Limb (tissue), 2 donors: ENCODE data around the gene C14orf93.

ENCODE experiments used
- DNase-seq, 2 donors: peaks; one replicate each; pipeline ENCODE4 v3.0.0-alpha.2; 2016; ENCODE audit errors: extremely low spot score in 2 of 2

The C14orf93 gene

DNA sequence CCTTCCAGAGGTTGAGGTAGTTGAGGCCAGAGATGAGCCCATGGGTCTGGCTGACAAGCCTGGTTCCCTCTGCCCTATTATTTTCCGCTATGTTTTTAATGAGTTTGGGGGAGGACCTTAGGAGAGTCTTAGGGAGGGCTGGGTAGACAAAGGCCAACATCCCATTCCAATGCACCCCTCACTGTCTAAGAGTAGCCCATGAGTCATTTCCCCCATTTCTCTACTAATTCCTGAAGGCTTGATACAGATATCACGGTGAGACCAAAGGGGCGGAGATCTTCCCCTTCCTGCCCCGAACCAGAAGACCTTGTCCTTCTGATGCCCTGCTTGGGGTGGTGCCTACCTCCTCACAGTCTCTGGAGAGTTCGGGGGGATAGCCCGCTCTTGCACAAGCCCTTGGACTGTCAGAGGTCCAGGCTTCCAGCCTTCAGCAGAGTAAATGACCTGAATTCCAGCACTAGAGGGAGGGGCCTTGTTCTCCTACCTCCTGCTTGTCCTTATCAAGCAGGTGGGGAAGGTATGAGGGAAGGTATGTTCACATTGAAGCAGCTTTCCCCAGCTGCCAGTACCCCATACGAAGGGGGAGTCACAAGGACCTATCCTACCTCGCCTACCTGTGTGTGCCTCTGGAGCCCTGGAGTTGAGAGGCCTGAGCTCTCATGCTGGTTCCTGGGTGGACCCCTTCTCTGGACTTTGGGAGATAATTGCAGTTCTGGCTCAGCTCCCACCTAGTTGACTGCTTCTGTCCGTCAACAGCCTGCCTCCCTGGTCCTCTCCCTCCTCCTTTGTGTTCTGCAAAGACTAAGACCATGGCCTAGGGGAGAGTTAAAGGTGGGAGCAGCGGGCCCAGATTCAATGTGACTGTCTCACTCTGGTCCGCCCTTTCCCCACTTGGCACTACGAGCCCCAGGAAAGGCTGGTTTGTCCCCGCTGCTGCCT, 35.7 kb upstream of the C14orf93 start:
- no peak for DNase-seq

- DNase-seq = no peak
Observed at GRCh38 chr14:23044840-23045239, 34.9 kb upstream of the C14orf93 start.

DNA sequence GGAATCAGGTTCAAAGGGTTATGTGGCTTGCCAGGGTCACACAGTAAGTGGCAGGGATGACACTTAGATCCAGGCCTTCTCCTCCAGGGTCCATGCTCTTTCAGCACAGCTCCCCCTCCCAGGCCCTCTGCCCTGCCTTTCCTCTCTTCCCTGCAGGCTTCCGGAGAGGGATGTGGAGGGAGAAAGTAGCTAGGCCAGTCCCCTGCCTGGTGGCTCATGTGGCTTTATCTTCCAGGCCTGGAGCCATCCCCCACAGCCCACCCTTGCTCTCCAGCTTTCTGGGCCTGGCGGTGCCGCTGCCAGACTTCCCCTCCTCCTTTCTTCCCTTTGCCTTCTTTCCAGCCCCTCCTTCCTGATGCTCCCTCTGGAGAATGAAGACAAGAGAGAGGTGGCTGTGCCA, 33.8 kb upstream of the C14orf93 start:
- DNase-seq = no peak

DNA sequence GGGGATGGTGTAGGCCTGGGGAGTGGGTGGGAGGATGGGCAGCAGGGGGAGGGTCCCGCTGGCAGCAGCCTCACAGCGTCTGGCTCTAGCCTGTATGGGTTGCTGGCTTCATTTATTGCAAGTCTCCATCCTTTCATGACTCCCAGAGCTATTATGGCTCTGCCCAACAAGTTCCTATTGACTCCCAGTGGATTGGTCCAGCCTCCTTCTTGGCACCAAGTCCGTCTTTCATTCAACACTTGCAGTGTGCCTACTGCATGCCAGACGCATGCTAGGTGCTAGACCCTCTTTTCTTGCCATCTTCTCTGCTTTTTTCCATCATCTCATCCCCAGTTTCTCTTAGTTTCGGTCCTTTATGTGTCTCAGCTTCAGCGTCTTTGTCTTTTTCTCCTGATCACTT, 33.2 kb upstream of the C14orf93 start:
- no peak for DNase-seq

DNA sequence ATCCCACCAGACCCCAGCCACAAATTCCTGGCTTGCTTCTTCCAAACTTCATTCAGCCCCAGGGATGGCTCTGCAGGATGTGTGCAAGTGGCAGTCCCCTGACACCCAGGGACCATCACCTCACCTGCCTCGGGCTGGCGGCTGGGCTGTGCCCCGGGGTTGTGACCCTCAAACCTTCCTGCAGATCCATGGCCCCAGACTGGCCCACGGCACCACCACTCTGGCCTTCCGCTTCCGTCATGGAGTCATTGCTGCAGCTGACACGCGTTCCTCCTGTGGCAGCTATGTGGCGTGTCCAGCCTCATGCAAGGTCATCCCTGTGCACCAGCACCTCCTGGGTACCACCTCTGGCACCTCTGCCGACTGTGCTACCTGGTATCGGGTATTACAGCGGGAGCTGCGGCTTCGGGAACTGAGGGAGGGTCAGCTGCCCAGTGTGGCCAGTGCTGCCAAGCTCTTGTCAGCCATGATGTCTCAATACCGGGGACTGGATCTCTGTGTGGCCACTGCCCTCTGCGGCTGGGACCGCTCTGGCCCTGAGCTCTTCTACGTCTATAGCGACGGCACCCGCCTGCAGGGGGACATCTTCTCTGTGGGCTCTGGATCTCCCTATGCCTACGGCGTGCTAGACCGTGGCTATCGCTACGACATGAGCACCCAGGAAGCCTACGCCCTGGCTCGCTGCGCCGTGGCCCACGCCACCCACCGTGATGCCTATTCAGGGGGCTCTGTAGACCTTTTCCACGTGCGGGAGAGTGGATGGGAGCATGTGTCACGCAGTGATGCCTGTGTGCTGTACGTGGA, 32.4 kb upstream of the C14orf93 start, which contains the start of gene PSMB11:
Gene PSMB11 (plus strand): TSS at position 51 of the 804 bp plus-strand sequence. CDS start 14 bp downstream, at position 65.
- DNase-seq = no peak

- no peak for DNase-seq
Observed at GRCh38 chr14:23041729-23042128, 31.8 kb upstream of the C14orf93 start.

DNA sequence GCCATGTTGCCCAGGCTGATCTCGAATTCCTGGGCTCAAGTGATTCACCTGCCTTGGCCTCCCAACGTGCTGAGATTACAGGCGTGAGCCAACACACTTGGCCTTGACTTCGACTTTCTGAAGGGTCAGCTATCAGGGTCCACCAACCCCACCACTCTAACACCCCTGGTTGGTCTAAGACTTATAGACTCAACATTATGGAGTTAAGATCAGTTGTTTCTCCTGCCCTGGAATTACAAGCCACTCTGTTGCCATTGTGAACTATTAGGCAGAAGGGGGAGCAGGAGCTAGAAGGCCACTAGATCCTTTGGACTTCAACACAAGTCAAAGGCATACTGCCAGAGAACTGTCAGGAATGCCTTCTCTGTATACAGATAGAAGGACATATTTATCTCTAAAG, 30.2 kb upstream of the C14orf93 start:
- DNase-seq = no peak

DNA sequence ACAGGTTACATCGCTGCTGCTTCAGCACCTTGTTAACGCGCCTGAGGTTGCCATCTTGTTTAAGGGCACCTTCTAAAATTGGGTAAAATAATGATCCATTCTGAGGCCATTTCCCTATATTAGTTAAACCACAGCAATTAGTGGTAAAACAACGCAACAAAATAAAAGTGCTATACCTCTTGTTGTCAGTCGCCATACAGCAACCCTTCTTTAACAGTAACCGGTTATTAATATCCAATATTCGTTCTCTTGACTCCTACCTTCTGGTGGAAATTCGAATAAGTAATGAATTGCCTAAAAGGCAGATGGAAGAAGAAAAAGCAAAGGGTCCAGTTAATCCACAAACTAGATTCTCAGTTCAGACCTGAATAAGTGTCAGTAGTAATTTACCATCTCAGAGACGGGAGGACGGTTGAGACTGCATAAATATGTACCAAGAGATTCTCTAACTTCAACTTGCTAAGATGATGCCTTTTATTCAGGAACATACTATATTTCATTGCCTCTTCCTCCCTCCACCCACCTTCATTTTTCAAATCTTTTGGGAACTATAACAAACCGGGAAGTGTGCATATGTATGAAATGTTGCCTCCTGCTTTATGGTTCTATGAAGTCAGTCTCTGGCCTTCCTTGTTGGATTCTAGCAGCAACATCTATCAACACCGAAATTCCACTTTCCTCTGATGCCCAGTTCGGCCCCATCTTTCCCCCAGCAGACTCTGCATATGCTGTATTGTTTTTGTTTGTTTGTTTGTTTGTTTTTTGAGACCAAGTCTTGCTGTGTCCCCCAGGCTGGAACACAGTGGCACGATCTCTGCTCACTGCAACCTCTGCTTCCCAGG, 25.6 kb upstream of the C14orf93 start:
- DNase-seq = no peak

DNA sequence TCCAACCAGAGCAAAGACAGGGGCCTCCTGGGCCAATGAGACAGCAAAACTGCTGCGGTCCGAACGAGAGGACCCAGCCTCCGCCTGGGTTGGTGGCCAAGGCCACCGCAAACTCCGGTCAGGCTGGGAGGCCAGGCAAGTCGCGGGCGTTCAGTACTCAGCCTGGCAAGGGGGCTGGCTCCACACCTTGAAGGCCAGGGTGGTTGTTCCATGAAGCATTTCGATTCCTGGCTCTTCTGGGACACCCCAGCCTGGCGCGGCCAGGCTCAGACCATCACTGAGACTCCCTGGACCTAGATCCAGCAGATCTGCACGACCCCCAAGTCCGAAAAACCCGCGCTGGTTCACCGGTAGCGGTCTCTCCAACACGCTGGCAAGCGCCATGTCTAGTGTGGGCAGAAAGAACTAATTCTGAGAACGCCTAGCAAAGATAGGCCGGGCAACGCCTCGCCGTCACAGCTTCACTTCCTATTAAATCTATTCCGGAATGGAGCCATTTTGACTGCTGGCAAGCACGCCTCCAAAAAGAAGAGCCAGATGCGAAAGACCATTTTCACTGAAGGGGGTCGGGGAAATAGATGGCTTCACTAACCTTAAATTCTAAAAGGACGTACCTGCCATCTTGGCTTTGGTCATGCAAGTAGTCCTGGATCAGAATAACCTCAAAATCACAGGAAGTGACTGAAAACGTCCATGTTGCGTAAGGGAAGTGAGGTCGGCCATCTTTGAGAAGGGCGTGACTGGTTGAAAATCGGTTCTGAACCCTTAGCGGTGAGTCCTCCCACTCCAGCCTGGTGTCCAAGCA, 24.8 kb upstream of the C14orf93 start, which contains the start of gene PSMB5:
Gene PSMB5 (minus strand): TSS at position 403 of the 805 bp plus-strand sequence. CDS start 19 bp downstream, at position 384.
- peak; percentile 89 to 96 for DNase-seq

- DNase-seq = no peak
Observed at GRCh38 chr14:23033801-23034497, 24.0 kb upstream of the C14orf93 start.

GRCh38 chr14:23033251-23033727, 23.3 kb upstream of the C14orf93 start:
- no peak for DNase-seq

GRCh38 chr14:23030936-23031335, 21.0 kb upstream of the C14orf93 start:
- no peak for DNase-seq

GRCh38 chr14:23028799-23029198, 18.9 kb upstream of the C14orf93 start:
- no peak for DNase-seq

DNA sequence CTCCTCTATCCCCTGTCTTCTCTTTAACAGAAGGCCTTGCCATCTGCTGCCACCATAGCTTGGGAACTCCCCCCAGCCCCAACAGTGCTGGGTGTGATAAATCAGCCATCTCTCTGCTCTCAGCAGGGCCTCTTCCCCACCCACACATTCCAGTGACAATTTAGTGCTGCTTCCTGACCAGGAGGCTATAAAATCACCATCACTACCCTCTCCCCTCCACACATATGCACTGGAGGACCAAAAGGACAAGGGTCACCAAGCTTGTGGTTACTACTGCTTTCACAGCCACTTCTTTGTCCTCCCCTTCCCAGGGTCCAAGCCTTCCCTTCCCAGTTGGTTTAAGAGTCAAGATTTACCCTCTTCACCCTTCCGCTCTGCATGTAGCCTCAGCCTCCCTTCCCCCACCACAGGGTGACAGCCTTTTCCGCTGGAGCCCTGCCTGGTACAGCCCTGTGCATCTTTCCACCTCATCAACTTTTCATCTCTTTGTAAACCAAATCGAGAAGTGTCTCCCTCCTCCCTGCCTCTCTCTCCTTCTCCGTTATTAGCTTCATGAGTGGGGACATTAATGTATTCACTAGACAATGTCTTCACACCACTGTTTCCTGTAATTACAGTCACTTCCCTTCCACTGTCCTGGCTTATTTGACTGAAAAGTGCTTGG, 15.3 kb upstream of the C14orf93 start:
- no peak for DNase-seq

DNA sequence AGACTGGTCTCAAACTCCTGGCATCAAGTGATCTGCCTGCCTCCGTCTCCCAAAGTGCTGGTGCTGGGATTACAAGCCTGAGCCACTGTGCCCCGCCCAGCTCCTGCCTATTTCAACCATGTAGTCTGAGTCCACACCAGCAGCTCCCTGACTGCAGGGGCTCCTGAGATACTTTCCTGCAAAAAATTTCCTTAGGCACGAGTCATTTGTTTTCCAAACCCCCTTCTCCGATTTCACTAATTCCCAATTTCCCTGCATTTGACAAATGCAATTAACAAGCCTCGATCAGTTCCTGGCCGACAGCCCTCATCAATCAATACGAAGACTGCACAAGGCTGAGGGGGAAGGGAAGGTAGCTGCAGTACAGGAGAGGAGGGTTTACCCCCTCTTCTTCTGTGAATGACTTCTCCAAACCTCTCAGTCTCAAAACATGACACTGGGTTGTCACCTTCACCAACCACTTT, 14.7 kb upstream of the C14orf93 start:
- DNase-seq = no peak

DNA sequence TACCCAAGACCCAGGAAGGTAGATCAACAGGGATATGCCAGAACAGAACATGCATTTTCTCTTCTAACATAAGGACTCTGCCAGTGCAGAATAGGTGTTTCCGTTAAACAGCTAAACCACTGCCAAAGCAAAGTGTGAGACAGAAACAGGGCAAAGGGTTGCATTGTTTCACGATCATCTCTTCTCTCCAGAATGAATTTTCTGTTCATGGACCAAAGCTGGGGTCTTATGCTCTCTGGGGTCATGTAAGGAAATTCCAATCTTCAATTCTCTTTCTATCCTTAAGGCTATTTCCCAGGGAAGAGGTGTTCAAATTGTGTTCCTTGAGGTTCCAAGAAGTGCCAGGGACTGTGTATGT, 13.8 kb upstream of the C14orf93 start:
- DNase-seq = no peak

DNA sequence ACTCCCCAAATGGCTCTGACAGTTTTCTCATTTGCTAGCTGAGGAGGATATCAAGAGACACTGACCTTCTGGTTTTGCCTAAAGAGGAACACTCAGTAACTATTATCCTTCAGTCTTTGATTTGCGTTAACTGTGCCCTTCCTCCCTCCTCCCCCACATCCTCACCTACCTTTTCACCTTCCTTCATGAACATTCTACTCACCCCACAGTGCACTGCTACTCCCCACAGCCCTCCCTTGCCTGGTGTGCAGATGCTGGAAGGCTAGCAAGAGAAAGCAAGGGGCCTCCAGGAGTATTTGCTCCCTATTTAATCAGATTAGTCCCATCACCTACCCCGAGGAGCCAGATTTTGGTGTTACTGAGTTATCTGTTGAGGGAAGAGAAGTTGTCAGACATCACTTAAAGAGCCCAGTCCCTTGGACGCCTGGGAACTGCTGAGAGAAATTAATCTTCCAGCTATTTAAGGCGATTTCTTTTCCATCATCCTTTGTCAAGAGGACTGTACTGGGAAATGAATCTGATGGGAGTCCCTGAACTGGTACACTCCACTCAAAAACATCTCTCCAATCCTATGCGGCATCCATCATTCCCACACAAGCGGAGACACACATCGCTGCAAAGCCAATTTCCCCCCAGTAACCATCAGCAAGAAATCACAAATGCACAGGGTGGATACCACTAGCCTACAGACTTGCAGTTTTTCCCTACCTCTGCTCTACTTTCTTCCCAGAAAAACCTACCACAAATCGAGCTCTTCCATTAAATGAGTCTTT, 13.3 kb upstream of the C14orf93 start:
- no peak for DNase-seq

GRCh38 chr14:23021889-23022442, 12.0 kb upstream of the C14orf93 start:
- DNase-seq = no peak
